ENCODE measurements around the gene HOXA13.

Gene HOXA13

DNA sequence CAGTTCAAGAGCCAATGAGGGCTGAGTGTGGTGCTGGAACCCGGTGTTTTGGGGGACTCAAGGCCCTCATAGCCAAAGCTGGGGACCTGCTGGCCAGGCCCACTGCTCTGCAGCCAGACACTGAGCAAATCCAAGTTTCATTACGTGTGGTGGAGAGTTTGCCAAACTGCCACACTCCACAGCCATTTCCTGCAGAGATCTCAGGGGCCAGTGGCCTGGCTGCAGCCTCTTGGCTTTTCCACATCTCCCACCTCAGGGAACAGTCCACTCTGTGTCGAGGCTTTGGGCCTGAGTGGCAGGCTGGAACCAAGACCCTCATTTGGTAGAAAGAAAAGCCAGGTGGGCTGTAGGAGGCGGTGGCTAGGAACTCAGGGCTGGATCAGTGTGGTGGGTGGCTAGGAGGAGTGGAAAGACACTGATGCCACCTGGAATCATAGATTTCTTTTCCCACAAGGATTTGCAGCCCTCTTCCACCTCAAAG, 18.1 kb downstream of the HOXA13 start:
- DNase-seq (ENCODE audit: low read depth in 3 of 3): no peak

- DNase-seq (ENCODE audit: low read depth in 3 of 3): no peak
These were observed 19.2 kb downstream of the HOXA13 start for GRCh38 chr7:27180431-27181420.

DNA sequence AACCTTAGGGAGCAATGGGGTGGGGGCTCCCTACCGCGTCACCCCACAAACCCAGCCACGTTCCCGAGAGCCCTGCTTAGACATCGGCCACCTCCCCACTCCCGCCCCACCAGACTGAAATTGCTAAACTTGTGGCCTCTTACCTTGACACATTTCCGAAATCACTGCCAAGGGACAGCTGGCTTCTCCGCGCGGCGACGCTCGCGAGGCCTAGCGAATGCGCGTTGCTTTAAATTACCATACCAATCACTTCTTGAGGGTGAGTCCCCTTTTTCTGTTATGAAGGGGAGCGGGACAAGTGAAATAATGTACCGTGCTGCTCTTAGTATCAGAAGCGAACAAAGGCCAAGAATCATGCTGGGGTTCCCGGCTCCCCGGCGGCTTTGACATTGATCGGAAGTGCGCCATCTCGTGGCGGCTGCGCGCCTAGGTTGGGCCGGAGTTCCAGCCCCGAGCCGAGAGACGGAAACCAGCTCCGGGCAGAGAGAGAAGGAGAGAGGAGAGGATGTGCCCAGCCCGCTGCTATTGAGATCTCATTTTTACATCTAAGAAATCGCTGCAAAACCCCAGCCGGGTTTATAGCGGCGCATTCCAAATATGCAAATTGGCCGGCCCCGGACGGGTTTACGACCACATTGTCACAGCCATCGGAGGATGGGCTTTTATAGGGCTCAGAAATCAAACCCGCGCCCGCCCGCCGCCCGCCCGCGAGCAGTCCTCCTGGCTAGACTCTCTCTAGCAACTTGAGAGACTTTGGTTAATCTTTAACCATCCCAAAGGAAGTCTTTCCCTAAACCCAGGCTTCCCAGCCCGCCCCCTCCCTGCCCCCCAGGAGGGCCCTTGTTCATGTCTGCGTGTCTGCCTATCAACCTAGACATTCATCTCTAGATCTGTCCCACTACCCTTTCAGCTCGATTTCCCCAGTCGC, 20.1 kb downstream of the HOXA13 start:
- peak in 2 of 3 donors; percentile 51 to 58 for DNase-seq (ENCODE audit: low read depth in 3 of 3)

GRCh38 chr7:27179030-27179429, 20.9 kb downstream of the HOXA13 start:
- DNase-seq (ENCODE audit: low read depth in 3 of 3): no peak

- DNase-seq (ENCODE audit: low read depth in 3 of 3): no peak
These were observed 21.5 kb downstream of the HOXA13 start for GRCh38 chr7:27178366-27178765.

DNA sequence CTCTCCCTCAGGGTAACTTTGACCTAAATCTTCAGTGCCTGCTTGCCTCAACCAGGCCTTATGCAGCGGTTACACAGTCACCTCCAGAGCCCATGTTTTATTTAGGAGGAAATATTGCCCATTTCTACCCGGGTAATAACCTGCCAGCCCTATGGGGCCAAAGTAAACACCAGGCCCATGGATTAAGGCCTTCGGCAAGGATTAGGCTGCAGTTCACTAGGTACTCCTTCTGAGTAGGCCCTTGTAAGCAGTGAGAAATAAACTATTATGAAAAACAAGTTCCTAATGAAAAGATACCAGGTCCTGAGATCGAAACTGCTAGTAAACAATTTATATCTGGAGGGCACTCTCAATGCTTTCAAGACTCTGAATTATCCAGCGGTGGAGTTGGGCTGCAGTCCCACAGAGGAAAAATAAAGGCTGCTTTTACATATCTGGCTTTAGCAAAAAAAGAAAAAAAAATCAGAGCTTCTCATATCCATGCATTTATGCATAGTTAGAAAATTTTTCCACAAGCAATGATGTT, 22.0 kb downstream of the HOXA13 start:
- no peak for DNase-seq (ENCODE audit: low read depth in 3 of 3)

- DNase-seq (ENCODE audit: low read depth in 3 of 3): no peak
These were observed 22.7 kb downstream of the HOXA13 start for GRCh38 chr7:27176962-27177794.

- no peak for DNase-seq (ENCODE audit: low read depth in 3 of 3)
These were observed 23.4 kb downstream of the HOXA13 start for GRCh38 chr7:27176524-27176845.

DNA sequence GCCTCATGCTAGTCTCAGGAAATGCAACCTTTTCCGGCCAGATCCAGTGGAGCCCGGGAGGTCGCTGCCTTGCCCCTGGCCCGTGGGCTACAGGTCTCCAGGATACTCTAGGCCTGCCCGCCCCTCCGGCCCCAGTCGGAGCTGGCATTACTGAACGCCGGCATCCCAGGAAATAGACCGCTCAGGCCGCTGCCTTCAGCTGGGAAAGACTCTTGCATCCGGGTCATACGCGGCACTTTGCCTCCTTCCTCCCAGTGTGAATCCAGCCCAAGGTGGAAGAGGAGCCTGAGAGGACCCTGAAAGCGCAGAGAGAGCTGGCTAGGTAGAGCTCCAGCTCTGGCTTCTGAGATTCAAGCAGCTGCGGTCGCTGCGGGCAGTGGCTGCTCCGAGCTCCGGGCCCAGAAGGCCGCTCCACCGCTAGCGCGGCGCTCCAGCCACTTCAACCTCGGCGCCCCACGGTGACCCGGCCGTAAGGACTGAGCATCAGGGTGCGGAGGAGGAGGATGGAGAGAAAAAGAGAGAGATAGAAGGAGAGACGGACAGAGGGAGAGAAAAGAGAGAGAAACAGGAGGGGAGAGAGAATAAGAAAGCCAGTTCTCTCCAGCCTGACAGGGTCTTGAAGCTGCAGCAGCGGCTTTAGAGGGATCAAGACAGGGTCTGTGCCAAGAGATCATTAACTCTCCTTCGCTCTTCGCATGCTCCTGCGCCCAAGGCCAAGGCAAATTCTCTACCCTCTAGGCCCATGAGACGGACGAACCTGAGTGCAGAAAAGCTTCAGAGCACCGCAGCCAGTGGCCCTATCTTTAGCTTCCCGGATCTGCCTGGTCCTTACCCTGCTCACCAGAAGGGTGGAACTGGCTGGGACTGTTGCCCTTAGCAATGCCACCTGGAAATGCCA, 24.0 kb downstream of the HOXA13 start:
- DNase-seq (ENCODE audit: low read depth in 3 of 3): no peak

- no peak for DNase-seq (ENCODE audit: low read depth in 3 of 3)
These were observed 24.8 kb downstream of the HOXA13 start for GRCh38 chr7:27174874-27175625.

- DNase-seq (ENCODE audit: low read depth in 3 of 3): no peak
These were observed 25.7 kb downstream of the HOXA13 start, which contains the start of gene HOXA10 for GRCh38 chr7:27173956-27174873. HOXA10 (minus strand) TSS chr7:27174320; CDS start chr7:27174306, 14 bp downstream.

- DNase-seq (ENCODE audit: low read depth in 3 of 3): no peak
These were observed 26.4 kb downstream of the HOXA13 start for GRCh38 chr7:27173511-27173955.

- DNase-seq (ENCODE audit: low read depth in 3 of 3): no peak
These were observed 26.9 kb downstream of the HOXA13 start for GRCh38 chr7:27172823-27173510.

- DNase-seq (ENCODE audit: low read depth in 3 of 3): no peak
These were observed 27.5 kb downstream of the HOXA13 start for GRCh38 chr7:27172315-27172774.

- DNase-seq (ENCODE audit: low read depth in 3 of 3): no peak
These were observed 28.1 kb downstream of the HOXA13 start for GRCh38 chr7:27171637-27172314.

GRCh38 chr7:27171325-27171636, 28.6 kb downstream of the HOXA13 start:
- DNase-seq (ENCODE audit: low read depth in 3 of 3): no peak

Measured in stimulated activated CD4-positive, alpha-beta T cell treated with anti-CD3 and anti-CD28 coated beads, TNF-alpha, amount 100 ng/mL, for 48 hours (primary cell).